CD4-positive, alpha-beta T cell treated with Interleukin-15 for 4 hours (primary cell): Measurements from ENCODE around the gene FPGS.

ENCODE experiments used
- DNase-seq: peaks from one replicate; pipeline ENCODE4 v3.0.0-alpha.2; 2020; ENCODE audit warnings: low spot score

FPGS gene

GRCh38 chr9:127860779-127861178, 58.1 kb downstream of the FPGS start:
- DNase-seq: no peak

GRCh38 chr9:127862075-127863011, 59.7 kb downstream of the FPGS start:
- peak; percentile 40 for DNase-seq

- no peak for DNase-seq
These were observed 60.5 kb downstream of the FPGS start for GRCh38 chr9:127863191-127863621.
